Measurements from ENCODE around the gene EIF3D.

The EIF3D gene, protein sequence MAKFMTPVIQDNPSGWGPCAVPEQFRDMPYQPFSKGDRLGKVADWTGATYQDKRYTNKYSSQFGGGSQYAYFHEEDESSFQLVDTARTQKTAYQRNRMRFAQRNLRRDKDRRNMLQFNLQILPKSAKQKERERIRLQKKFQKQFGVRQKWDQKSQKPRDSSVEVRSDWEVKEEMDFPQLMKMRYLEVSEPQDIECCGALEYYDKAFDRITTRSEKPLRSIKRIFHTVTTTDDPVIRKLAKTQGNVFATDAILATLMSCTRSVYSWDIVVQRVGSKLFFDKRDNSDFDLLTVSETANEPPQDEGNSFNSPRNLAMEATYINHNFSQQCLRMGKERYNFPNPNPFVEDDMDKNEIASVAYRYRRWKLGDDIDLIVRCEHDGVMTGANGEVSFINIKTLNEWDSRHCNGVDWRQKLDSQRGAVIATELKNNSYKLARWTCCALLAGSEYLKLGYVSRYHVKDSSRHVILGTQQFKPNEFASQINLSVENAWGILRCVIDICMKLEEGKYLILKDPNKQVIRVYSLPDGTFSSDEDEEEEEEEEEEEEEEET

DNA sequence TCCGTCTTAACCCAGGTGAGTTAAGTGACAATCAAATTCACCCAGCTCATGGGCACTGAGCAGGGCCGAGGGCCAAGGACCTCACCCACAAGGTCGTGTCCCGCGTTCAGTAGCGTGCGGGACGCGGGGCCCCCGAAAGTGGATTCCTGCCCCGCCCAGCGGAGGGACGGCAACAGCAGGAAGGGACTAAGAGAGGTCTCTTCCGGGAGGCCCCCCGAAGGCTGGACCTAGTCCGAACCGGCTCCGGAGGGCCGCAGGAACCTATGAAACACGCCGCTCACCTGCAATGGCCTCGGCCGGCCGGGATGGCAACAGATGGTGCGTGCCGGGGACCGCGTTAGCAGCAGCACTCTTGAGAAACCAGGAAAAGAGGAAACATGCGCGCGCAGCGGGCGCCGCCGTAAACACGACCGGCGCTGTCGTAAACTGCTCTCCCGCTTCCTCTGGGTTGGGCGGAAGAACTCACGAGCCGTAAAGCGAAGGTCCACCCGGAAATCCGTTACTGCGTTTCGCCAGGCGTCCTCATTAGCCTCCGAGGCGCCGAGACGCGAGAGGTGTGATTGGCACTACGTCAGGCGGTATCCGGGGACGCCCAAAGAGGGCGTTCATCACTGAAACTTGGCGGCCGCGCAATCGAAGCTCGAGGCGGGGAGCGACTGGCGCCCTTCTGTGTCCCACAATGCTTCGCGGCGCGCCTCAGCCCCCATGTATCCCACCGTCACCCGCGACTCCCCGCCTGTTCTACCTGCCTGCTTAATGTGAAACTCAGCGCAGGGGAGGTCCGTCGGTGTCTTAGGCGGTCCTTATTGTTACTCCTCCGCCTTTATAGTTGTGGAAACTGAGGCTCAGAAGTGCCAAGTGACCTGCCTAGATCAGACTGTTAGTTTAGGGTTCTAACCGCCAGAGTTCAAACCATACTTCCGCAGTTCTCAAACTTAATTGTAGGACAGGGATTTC, at the start of gene EIF3D:
Gene EIF3D (minus strand): TSS at position 372 of the 957 bp plus-strand sequence. CDS start 3,045 bp downstream, outside the sequence.
- peak; percentile 98 for DNase-seq (ENCODE audit: low spot score)

DNA sequence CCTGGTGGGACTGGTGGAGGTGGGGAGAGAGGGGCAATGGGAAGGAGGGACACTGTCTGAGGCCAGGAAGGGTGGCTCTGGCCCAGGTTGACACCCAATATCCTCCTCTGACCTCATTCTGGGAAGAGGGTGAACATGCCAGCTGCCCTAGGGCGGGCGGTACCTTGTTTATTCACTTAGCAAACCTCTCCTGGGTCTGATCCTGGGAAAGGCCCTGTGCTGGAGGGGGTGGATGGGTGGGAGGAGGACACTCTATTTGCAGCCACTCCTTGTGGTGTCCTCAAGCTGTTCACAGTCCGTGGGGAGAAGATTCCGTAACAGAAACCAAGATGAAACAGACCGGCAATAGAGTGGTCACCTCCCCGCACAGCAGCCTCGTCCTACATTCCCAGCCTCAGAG, 49.7 kb upstream of the EIF3D start:
- DNase-seq (ENCODE audit: low spot score): no peak

DNA sequence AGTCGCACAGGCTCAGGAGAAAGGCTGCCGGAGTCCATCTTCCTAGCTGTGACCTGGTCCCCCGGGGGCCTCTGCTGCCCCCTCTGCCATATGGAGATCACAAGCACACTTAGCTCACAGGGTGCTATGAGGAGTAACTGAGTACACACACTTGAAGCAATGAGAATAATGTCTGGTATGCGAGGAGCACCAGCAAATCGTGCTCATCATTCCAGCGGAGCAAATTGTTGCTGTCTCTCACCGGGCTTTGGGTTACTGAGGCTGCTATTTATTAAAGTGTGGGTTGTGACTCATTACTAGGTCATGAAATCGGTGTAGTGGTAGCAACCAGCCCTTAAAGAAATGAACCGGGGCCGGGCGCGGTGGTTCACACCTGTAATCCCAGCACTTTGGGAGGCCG, 48.1 kb upstream of the EIF3D start:
- no peak for DNase-seq (ENCODE audit: low spot score)

DNA sequence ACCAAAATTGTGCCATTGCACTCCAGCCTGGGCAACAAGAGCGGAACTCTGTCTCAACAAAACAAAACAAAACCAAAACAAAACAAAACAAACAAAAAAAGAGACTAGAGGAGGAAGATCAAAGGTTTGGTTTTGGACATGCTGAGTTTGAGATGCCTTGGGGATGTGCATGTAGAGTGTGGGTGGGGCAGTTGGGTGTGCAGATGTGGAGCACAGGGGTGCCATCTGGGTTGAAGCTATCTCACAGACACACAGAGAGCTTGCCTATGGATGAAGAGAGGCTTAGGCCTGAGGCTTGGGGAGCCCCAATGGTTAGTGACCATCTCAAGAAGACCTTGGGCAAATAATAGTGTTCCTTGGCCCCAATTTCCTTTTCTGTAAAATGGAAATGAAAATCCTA, 45.8 kb upstream of the EIF3D start:
- DNase-seq (ENCODE audit: low spot score): no peak

DNA sequence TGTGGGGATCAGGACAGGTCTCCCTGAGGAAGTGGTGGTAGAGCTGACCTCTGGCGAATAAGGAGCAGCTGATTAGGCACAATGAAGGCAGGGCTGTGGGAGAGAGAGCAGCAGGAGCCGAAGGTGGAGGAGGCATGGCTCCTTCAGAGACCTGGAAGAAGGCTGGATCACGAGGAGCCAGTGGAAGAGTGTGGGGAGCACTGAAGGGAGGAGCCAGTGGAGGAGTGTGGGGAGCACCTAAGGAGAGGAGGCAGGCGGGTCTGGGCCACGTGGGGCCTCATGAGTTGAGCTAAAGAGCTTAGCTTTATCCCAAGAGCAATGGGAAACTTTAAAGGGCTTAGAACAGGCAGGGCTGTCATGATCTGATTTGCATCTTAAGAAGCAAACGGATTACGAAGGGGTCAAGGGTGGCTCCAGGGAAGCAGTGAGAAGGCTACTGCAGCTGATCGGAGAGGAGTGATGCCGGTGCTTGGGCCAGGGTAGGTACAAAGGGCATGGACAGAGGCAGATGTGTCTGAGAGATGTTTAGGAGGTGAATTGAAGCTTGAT, 44.9 kb upstream of the EIF3D start:
- DNase-seq (ENCODE audit: low spot score): no peak

DNA sequence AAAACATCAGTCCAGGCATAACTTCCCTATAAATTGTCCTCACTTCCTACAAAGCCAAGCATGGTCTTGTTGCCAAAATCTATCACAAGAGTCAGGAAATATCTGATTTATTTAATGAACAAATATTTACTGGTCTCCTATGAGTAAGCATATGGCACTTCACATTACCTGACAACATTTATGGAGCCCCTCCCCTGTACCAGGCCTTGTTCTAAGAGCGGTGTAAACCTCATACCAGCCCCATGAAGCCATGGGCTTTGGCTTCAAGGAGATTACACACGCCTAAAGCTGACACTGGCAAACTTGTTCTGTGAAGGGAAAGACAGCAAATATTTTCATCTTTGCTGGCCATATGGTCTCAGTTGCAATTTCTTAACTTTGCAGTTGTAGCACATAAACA, 43.0 kb upstream of the EIF3D start:
- no peak for DNase-seq (ENCODE audit: low spot score)

DNA sequence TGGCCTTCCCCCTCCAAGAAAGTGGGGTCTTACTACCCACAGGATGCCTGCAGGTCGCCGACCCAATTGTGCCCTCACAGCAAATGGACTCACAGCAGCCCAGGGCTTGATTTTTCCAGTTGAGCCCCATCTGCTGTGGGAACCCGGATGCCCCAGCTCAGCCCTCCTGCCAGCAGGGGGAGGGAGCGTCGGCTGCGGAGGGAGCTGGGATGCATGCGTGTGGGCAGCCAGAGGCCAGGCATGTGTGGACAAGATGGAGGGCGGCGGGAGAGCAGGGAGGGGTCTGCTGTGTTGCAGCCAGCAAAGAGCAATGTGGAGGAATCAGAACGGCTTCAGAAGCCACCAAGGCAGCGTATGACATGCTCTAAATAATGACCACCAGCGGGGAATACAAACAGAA, 41.0 kb upstream of the EIF3D start:
- DNase-seq (ENCODE audit: low spot score): no peak

DNA sequence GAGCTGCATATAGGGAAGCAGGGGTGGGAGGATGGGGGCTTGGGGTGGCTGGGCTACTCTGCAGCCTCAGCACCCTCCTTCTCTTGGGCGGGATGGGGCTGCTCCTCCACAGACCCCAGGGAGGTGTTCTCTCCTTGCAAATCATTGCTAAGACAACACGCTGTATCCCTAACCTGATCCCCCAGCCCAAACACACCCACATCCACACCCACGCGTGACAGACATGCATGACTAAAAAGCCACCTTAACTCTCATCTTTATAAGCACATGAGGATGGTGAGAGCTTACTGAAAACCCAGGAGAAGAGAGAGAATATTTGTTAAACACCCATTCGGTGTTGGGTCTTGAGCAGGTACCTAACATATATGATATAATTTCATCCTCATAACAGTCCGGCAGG, 39.9 kb upstream of the EIF3D start:
- no peak for DNase-seq (ENCODE audit: low spot score)

DNA sequence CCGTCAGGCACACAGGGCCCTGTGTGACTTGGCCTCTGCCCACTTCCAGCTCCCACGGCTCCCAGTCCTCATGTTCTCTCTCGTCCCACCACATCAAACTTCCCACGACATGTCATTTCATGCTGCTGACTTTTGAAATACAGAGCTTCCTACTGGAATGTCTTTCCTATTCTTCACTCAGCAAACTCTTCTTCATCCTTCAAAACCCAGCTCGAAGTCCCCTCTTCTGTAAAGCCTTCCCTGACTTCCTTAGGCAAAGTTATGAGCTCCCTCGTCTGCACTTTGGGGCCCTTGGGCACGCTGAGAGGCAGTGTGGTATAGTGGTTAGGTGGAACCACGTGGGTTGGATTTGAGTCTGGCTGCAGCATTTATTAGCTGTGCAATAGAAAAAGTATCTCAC, 37.8 kb upstream of the EIF3D start:
- no peak for DNase-seq (ENCODE audit: low spot score)

DNA sequence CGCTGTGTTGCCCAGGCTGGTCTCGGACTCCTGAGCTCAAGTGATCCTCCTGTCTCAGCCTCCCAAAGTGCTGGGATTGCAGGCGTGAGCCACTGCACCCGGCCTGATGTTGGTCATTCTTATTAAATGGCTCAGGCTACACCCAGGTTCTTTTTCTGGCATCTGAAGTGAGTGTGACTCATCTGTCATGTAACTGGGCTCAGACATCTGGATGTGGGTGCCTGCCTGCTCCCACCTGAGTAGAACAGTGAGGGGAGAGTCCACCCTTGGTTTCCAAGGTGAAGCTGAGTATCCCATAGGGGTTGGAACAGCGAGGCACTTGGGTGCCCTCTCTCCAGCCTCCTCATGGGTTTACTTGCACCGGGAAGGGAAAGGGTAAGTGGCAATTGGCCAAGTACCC, 36.7 kb upstream of the EIF3D start:
- no peak for DNase-seq (ENCODE audit: low spot score)

DNA sequence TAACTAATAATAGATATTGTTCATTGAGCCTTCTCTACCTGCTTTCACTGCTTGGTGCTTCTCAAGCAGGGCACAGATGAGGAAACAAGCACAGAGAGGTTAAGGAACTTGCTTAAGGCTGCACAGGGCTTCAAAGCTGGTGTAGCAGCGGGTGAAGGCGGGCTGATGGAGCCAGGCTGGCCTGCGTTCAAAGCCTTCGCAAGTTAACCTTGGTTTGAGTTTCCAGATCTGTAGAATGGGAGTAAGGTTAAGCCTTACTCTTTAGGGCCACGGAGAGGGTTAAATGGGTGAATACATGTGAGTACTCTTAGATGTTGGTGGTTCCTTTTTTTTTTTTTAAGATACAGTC, 36.2 kb upstream of the EIF3D start:
- no peak for DNase-seq (ENCODE audit: low spot score)

DNA sequence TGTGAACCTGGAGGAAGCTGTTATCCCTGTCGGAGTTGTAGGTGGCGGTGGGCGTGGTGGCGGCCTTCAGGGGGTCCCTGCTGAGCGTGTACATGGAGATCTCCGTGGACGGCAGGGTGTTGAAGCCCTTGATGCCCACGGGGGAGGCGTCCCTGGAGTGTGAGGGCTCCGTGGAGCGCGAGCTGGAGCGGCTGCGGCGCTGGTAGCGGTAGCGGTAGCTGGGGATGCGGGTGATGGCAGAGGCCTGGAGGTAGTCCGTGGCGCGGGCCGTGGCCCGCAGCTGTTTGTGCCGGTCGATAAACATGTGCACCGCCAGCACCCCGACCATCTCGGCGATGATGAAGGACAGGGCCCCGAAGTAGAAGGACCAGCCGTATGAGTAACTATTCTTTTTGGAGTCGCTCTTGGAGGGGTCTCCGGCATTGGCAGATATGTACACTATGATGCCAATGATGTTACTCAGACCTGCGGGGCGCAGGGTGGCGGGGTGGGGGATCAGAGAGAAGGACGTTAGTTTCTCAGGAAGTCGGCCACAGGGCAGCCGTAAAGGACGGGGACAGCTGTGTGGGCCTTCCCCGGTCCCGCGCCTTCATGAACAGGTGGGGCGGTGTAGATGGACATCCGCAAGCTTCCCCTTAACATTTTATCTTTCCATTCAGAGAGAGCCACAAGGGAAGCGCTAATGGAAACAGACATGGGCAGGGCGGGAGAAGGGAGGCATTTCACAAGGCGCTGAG, 35.6 kb upstream of the EIF3D start:
- no peak for DNase-seq (ENCODE audit: low spot score)

DNA sequence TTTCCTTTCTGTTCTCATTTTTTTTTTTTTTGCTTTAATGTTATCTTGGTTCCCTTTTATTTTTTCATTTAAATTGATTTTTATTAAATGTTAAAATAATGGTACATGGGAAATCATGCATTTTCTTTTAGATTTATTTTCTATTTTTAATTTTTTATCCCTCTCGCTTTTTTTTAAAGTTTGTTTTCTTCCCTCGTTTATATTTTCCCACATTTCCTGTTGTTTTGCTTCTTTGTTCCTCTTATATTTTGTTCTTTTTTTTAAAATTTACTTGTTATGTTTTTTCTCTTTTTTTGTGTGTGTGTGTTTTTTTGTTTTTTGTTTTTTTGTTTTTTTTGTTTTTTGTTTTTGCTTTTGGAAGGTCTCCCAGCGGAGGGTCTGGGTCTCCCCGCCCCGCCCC, 34.9 kb upstream of the EIF3D start:
- no peak for DNase-seq (ENCODE audit: low spot score)

DNA sequence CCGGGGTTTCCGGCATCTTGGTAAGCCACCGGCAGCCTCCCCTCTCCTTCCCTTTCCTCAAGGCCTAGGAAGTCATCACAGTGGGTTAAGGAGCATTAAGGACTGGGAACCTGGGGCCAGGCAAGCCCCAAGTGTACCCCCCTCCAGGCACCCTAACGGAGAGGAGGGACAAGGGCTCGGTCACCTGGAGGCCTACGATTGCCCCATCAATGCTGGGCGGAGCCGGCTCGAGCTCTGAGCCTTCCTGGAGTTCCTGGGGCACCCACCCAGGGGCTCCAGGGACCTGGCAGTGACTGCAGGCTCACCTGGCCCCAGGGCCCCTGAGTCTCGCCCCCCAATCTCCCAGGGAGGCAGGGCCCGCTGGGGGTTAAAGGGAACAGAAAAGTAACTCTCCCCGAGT, 34.5 kb upstream of the EIF3D start:
- no peak for DNase-seq (ENCODE audit: low spot score)

DNA sequence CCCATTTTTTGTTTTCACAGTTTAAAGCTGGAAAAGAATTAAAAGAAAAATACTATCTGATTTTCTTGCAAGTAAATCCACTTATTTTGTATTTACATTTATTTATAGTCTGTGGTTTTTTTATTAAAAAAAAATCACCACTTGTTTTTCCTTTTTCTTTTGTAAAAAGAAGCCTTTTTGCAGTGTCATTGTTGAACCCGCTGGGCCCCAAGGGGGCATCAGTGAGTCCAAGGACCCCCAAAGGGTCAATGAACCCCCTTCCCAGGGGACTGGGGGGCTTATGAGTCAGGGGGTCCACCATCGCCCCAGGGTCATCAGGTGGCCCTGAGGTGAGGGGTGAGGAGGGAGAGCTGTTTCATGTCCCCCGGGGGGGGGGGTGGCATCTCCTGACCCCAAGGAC, 34.0 kb upstream of the EIF3D start:
- DNase-seq (ENCODE audit: low spot score): no peak

DNA sequence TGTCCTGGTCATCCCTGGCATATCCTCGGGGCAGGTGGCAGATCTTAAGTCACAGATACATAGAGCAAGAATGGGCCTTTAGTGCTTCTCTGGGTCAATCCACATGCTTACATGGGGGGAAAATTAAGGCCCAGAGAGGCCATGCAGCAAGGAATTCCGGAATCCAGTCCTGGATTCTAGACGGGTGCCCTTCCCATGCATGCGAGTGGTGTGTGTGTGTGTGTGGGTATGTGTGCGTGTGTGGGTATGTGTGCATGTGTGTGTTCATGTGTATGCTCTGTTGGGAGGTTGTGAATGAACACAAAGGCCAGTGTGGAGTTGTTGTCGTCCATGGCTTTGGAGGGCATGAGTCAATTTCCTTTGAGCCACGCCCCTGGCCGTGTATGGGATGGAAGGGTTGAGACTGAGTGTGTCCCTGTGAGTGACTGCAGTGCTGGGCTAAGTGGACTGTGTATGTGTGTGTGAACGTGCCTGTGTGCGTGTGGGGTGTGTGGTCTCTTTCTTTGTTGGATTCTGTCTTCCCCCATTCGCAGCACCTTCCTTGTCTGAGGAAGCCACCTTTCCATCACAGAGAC, 33.4 kb upstream of the EIF3D start:
- DNase-seq (ENCODE audit: low spot score): no peak

DNA sequence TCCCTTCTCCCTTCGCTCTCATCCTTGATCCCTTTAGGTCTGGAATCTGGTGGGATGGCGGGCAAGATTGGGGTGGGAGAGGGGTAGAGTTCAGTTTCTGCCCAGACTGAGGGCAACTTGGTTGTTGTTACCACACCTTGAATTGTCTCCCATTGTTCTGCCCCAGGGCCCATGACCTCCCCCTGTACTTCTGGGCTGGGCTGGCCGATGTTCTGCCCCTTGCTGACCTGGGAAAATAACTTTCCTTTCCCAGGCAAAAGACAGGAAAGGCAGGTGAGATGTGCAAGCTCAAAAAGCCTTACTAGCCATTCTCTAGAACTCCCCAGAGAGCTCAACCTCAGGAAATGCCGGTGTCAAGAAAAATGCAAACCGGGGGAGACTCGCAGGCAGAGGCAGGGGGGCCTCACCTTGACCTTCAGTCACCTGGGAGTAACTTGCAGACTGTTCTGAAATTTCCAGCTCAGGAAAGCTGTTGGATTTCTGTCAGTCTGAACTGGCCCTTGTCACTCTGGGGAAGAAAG, 32.4 kb upstream of the EIF3D start:
- no peak for DNase-seq (ENCODE audit: low spot score)

DNA sequence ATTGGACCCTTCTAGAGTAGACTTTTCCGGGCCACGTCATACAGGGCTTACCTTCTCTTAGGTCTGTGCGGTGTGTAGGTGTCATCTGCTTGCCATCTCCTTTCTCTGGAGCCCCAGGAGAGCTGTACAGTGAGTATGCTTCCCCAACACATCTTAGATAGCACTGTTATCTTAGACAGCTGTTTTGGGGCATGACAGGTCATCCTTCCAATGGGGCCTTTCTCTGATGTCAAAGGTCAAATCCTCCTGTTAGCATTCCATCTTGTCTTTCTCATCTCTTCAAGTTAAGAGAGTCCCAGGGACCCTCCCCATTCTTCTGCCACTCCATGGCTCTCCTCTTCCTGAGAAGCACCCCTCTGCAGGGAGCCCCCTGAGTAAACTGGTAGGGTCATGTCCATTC, 31.0 kb upstream of the EIF3D start:
- no peak for DNase-seq (ENCODE audit: low spot score)

DNA sequence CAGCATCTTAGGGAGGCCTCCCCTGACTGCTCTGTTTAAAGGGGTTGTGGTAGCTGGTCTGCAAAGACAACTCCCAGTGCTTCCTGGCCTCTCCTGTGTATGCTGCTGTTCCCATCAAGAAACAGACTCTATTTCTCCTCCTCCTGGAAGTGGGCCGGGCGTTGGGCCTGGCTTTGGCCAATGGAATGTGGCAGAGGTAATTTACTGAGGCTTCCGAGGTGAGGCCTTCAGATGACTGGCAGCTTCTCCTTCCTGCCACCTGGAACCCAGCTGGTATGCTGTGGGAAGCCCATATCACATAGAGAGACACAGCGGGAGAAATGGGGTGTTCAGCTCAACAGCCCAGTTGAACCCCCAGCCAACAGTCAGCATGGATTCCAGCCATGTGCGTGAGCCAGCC, 25.1 kb upstream of the EIF3D start:
- no peak for DNase-seq (ENCODE audit: low spot score)

DNA sequence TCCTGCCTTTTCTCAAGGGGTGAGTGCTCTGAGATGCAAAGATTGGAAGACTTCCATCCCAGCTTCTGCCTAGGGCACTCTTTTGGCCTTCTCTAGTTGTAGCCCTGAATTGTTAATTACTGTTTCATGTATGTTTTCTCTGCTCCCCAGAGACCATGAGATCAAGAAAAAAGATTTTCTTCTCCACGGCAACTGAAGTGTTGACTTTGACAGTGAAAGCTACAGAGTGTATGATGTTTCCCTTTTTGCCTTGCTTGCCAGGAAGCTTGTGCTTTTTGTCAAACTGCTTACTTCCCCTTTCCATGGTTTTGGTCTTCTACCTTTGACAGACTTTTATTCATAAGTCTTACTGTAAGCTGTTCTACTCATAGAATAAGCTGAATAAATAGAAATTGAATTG, 23.3 kb upstream of the EIF3D start:
- no peak for DNase-seq (ENCODE audit: low spot score)

Measured in globus pallidus (tissue), 1 donor.